Measurements from ENCODE around the gene EXOSC9. TPM values are rescaled to one million over a fixed set of nuclear protein-coding genes. Genes with fewer than 3 reads are reported as not detected.

EXOSC9 gene
- total and polyA plus RNA-seq, 2 of the 8 experiments (the other 6 are each of a cell fraction or from before 2014, with no cell fraction given) = 33.2 to 54.9 TPM

GRCh38 chr4:121771869-121772268, 29.3 kb upstream of the EXOSC9 start:
- ChIA-PET CTCF (ENCODE audit: partially characterized antibody) (interaction anchor here (0.9 to 1.8 kb wide), 2 partner anchors 19 to 22 kb away, joined by 3 to 9 read pairs; no protein-coding TSS in a partner anchor), POLR2A (ENCODE audit: partially characterized antibody) (interaction anchor here (1.9 kb wide), 1 partner anchor 29 kb away, joined by 4 read pairs; the partner anchor contains the start of gene EXOSC9)
- H3K9me3 ChIP-seq (ENCODE audit: insufficient read depth in 2 of 2, low read depth in 1 of 2, low read length in 1 of 2) = no peaks in the 10 kb centered on the region
- no peak overlapping the region for H3K23ac ChIP-seq (ENCODE audit: insufficient read length)
- no peak overlapping the region for H2BK5ac ChIP-seq (ENCODE audit: low read depth, low read length)
- H3K27me3 ChIP-seq (replicated peaks in 1 of 4; ENCODE audit: control insufficient read depth in 3 of 4, extremely low read depth in 1 of 4, insufficient read depth in 3 of 4, low read length in 3 of 4) = peaks cover 0 to 8% (median 2%) of the 10 kb centered on the region in 4 experiments; a peak in 3 of 7 replicates
- no peaks in the 10 kb centered on the region for H3K79me1 ChIP-seq (ENCODE audit: low read depth, low read length)
- DNase-seq (ENCODE audit: low read depth in 1 of 2, low spot score in 2 of 2) = no peak
- FAIRE-seq = no peak
- H3K56ac ChIP-seq (replicated peaks; ENCODE audit: insufficient read length, low read depth, low read length) = no peak overlapping the region
- H3K4me3 ChIP-seq (ENCODE audit: extremely low read depth in 1 of 4, insufficient read depth in 2 of 4, low read depth in 3 of 4, low read length in 4 of 4) = no peak overlapping the region
- no peak overlapping the region for H3K18ac ChIP-seq (ENCODE audit: extremely low read depth, low read length)
- no peak overlapping the region for H3K9ac ChIP-seq (replicated peaks in 1 of 4; ENCODE audit: extremely low read depth in 1 of 4, low read depth in 3 of 4, low read length in 3 of 4)
- no peak overlapping the region for H2AFZ ChIP-seq (ENCODE audit: low read length)
- H2BK120ac ChIP-seq (replicated peaks; ENCODE audit: low read depth, low read length) = no peak overlapping the region
- H2BK15ac ChIP-seq (ENCODE audit: low read length) = no peak overlapping the region
- no peak overlapping the region for H3K27ac ChIP-seq (ENCODE audit: low read depth, low read length)
- TF ChIP-seq SP2 (IDR thresholded peaks at IDR 0.05; ENCODE audit: low read length) (no peak), CTBP2 (IDR thresholded peaks at IDR 0.05; ENCODE audit: borderline replicate concordance, insufficient read depth, insufficient read length, low read length) (no peak), BCL11A (IDR thresholded peaks at IDR 0.05; ENCODE audit: low read depth in 2 of 2, low read length in 2 of 2) (no peak), YY1 (IDR thresholded peaks at IDR 0.05; ENCODE audit: low read depth, low read length) (no peak), NRF1 (IDR thresholded peaks at IDR 0.05; ENCODE audit: low read depth, low read length) (no peak), CHD2 (IDR thresholded peaks at IDR 0.05; ENCODE audit: low read length) (no peak), KDM5A (IDR thresholded peaks at IDR 0.05; ENCODE audit: low read length) (no peak), BRCA1 (IDR thresholded peaks at IDR 0.05; ENCODE audit: low read depth, low read length) (no peak), KDM1A (IDR thresholded peaks at IDR 0.05; ENCODE audit: borderline replicate concordance, low read length) (no peak)
- H2AK5ac ChIP-seq (ENCODE audit: low read depth, low read length) = no peak overlapping the region
- WGBS, 2 experiments (ENCODE audit: extremely low coverage in 1 of 2, insufficient coverage in 1 of 2, insufficient read length in 1 of 2, insufficient replicate concordance in 2 of 2, low coverage in 1 of 2, low lambda C conversion rate in 2 of 2, missing lambda C conversion rate in 1 of 2) = 91% methylated on average over 1 of the region's 1 CpG; no CpG with 5 or more reads in 1 of the 2 experiments
- no peak overlapping the region for H3K14ac ChIP-seq (ENCODE audit: insufficient read length)
- H4K20me1 ChIP-seq (replicated peaks in 1 of 2; ENCODE audit: control insufficient read depth in 1 of 2, insufficient read depth in 2 of 2, low read length in 2 of 2) = no peaks in the 10 kb centered on the region
- no peaks in the 10 kb centered on the region for H3K23me2 ChIP-seq (ENCODE audit: low read depth, low read length)
- H2BK20ac ChIP-seq (ENCODE audit: low read length) = no peak overlapping the region
- H3K4ac ChIP-seq (replicated peaks; ENCODE audit: insufficient read length, low read depth, low read length) = no peak overlapping the region
- H3K4me2 ChIP-seq (ENCODE audit: insufficient read depth in 1 of 2, low read depth in 2 of 2, low read length in 2 of 2) = no peak overlapping the region
- H3K36me3 ChIP-seq (ENCODE audit: control insufficient read depth in 2 of 4, insufficient read depth in 4 of 4, low read length in 3 of 4) = no peaks in the 10 kb centered on the region
- H4K91ac ChIP-seq (replicated peaks; ENCODE audit: insufficient read length, low read length) = no peak overlapping the region
- H4K8ac ChIP-seq (ENCODE audit: extremely low read depth, insufficient read depth, low read length) = no peak overlapping the region
- H2BK12ac ChIP-seq (ENCODE audit: low read depth, low read length) = no peak overlapping the region
- no peak overlapping the region for H4K5ac ChIP-seq (ENCODE audit: insufficient read length, low read depth, low read length)
- peaks cover 0 to 2% (median 0%) of the 10 kb centered on the region in 4 experiments; a peak in 1 of 7 replicates for H3K4me1 ChIP-seq (replicated peaks in 1 of 4; ENCODE audit: control insufficient read depth in 3 of 4, insufficient read depth in 4 of 4, low read length in 3 of 4)
- no peaks in the 10 kb centered on the region for H3K79me2 ChIP-seq (ENCODE audit: control insufficient read depth in 1 of 2, insufficient read depth in 2 of 2, low read length in 2 of 2)

Measured in H1 (cell line).